ENCODE measurements around the gene C19orf85. TPM values are rescaled to one million over a fixed set of nuclear protein-coding genes. Genes with fewer than 3 reads are reported as not detected.
A peak's percentile ranks its signal among the peaks of the same experiment; 100 is the strongest.

C19orf85 gene
- total RNA-seq, 1 donor from 2014 or later: not detected

GRCh38 chr19:55504252-55504603 lies 39.7 kb upstream of the C19orf85 start:
- no peak overlapping the region for H3K4me3 Mint-ChIP-seq
- H3K4me1 ChIP-seq: no peaks in the 10 kb centered on the region
- no peak overlapping the region for H3K4me3 ChIP-seq
- no peaks in the 10 kb centered on the region for H3K9me3 ChIP-seq (ENCODE audit: low read depth)
- H3K9me3 Mint-ChIP-seq: peaks cover 14% of the 10 kb centered on the region
- H3K36me3 ChIP-seq: no peaks in the 10 kb centered on the region
- peaks cover 35% of the 10 kb centered on the region for H3K27me3 ChIP-seq
- H3K27me3 Mint-ChIP-seq (ENCODE audit: insufficient read depth, low read depth): peaks cover 12% of the 10 kb centered on the region
- DNase-seq (ENCODE audit: low spot score): no peak
- H4K20me1 ChIP-seq (ENCODE audit: low read depth): no peaks in the 10 kb centered on the region
- H3K4me1 Mint-ChIP-seq: peaks cover 7% of the 10 kb centered on the region
- H3K4me2 ChIP-seq: no peak overlapping the region
- H2AFZ ChIP-seq (replicated peaks): no peak overlapping the region
- TF ChIP-seq EZH2 (IDR thresholded peaks at IDR 0.05): no peak
- TF ChIP-seq EZH2phosphoT487 (IDR thresholded peaks at IDR 0.05): no peak
- no peak overlapping the region for H3K9ac ChIP-seq
- H3K27ac Mint-ChIP-seq: no peak overlapping the region
- no peaks in the 10 kb centered on the region for H3K79me2 ChIP-seq (ENCODE audit: low read depth)
- H3F3A ChIP-seq (ENCODE audit: low read depth): no peaks in the 10 kb centered on the region
- H3K27ac ChIP-seq: no peak overlapping the region
- peaks cover 9% of the 10 kb centered on the region for H3K36me3 Mint-ChIP-seq

GRCh38 chr19:55503502-55504251 lies 39.1 kb upstream of the C19orf85 start:
- Histone ChIP-seq H4K20me1 (ENCODE audit: low read depth) (no peaks in the 10 kb centered on the region), H3K4me2 (no peak overlapping the region), H3K4me3 (no peak overlapping the region), H3K27me3 (peaks cover 35% of the 10 kb centered on the region), H3K9me3 (ENCODE audit: low read depth) (no peaks in the 10 kb centered on the region), H3K4me1 (no peaks in the 10 kb centered on the region), H3K27ac (no peak overlapping the region), H3F3A (ENCODE audit: low read depth) (no peaks in the 10 kb centered on the region), H3K9ac (no peak overlapping the region), H3K36me3 (no peaks in the 10 kb centered on the region), H2AFZ (replicated peaks) (peak overlapping the region; percentile 89), H3K79me2 (ENCODE audit: low read depth) (no peaks in the 10 kb centered on the region)
- TF ChIP-seq CTCF (IDR thresholded peaks at IDR 0.05) (peak; percentile 100), EZH2 (IDR thresholded peaks at IDR 0.05) (no peak), EZH2phosphoT487 (IDR thresholded peaks at IDR 0.05) (no peak)
- Mint-ChIP-seq H3K27ac (no peak overlapping the region), H3K36me3 (peaks cover 9% of the 10 kb centered on the region), H3K27me3 (ENCODE audit: insufficient read depth, low read depth) (peaks cover 12% of the 10 kb centered on the region), H3K9me3 (peaks cover 14% of the 10 kb centered on the region), H3K4me1 (peaks cover 11% of the 10 kb centered on the region), H3K4me3 (peak overlapping the region; percentile 65)
- peak; percentile 97 for DNase-seq (ENCODE audit: low spot score)

- no peaks in the 10 kb centered on the region for H3K4me1 ChIP-seq
- H3K27me3 Mint-ChIP-seq (ENCODE audit: insufficient read depth, low read depth): peaks cover 12% of the 10 kb centered on the region
- peaks cover 13% of the 10 kb centered on the region for H3K4me1 Mint-ChIP-seq
- no peak overlapping the region for H3K4me2 ChIP-seq
- no peak overlapping the region for H3K4me3 ChIP-seq
- peaks cover 14% of the 10 kb centered on the region for H3K9me3 Mint-ChIP-seq
- H3K36me3 Mint-ChIP-seq: peaks cover 9% of the 10 kb centered on the region
- H3K27ac ChIP-seq: no peak overlapping the region
- H3K9ac ChIP-seq: no peak overlapping the region
- no peak overlapping the region for H3K27ac Mint-ChIP-seq
- no peaks in the 10 kb centered on the region for H3K36me3 ChIP-seq
- no peaks in the 10 kb centered on the region for H3F3A ChIP-seq (ENCODE audit: low read depth)
- no peak overlapping the region for H2AFZ ChIP-seq (replicated peaks)
- no peaks in the 10 kb centered on the region for H3K9me3 ChIP-seq (ENCODE audit: low read depth)
- DNase-seq (ENCODE audit: low spot score): no peak
- no peaks in the 10 kb centered on the region for H3K79me2 ChIP-seq (ENCODE audit: low read depth)
- H3K4me3 Mint-ChIP-seq: peak overlapping the region; percentile 28
- H3K27me3 ChIP-seq: peaks cover 35% of the 10 kb centered on the region
- no peaks in the 10 kb centered on the region for H4K20me1 ChIP-seq (ENCODE audit: low read depth)
- TF ChIP-seq CTCF (IDR thresholded peaks at IDR 0.05) (no peak), EZH2phosphoT487 (IDR thresholded peaks at IDR 0.05) (no peak), EZH2 (IDR thresholded peaks at IDR 0.05) (no peak)
These were observed 38.6 kb upstream of the C19orf85 start for GRCh38 chr19:55503157-55503501.

- no peak overlapping the region for H3K4me3 Mint-ChIP-seq
- H3K9me3 ChIP-seq (ENCODE audit: low read depth): no peaks in the 10 kb centered on the region
- no peaks in the 10 kb centered on the region for H3K79me2 ChIP-seq (ENCODE audit: low read depth)
- no peak overlapping the region for H3K4me2 ChIP-seq
- peaks cover 9% of the 10 kb centered on the region for H3K36me3 Mint-ChIP-seq
- no peak overlapping the region for H3K9ac ChIP-seq
- H3K4me1 Mint-ChIP-seq: peaks cover 8% of the 10 kb centered on the region
- H3K27me3 Mint-ChIP-seq (ENCODE audit: insufficient read depth, low read depth): peaks cover 9% of the 10 kb centered on the region
- H3K9me3 Mint-ChIP-seq: peaks cover 14% of the 10 kb centered on the region
- TF ChIP-seq EZH2 (IDR thresholded peaks at IDR 0.05) (no peak), EZH2phosphoT487 (IDR thresholded peaks at IDR 0.05) (no peak), CTCF (IDR thresholded peaks at IDR 0.05) (no peak)
- no peaks in the 10 kb centered on the region for H3F3A ChIP-seq (ENCODE audit: low read depth)
- H3K27me3 ChIP-seq: peaks cover 35% of the 10 kb centered on the region
- H3K36me3 ChIP-seq: no peaks in the 10 kb centered on the region
- no peak overlapping the region for H3K27ac ChIP-seq
- no peak overlapping the region for H3K27ac Mint-ChIP-seq
- no peaks in the 10 kb centered on the region for H4K20me1 ChIP-seq (ENCODE audit: low read depth)
- no peak overlapping the region for H3K4me3 ChIP-seq
- DNase-seq (ENCODE audit: low spot score): no peak
- no peak overlapping the region for H2AFZ ChIP-seq (replicated peaks)
- no peaks in the 10 kb centered on the region for H3K4me1 ChIP-seq
These were observed 37.8 kb upstream of the C19orf85 start for GRCh38 chr19:55502197-55502952.
